Thyroid gland (tissue), 4 donors: ENCODE data around the gene SCYL3.

ENCODE experiments used
- CTCF ChIP-seq, 6 experiments: fragments of 200-600 bp in 3 of 6; fragments of 450-650 bp in 3 of 6; sonication (generic) in 3 of 6; IDR thresholded peaks; one replicate each; pipeline ENCODE4 v1.5.1; 2016 to 2019; ENCODE audit warnings: antibody characterized with exemption in 6 of 6, mild to moderate bottlenecking in 2 of 6, inconsistent platforms in 1 of 6, moderate library complexity in 1 of 6
- POLR2A ChIP-seq, 2 donors: fragments of 450-650 bp; IDR thresholded peaks; one replicate each; pipeline ENCODE4 v1.6.1; 2017; ENCODE audit warnings: antibody characterized with exemption in 2 of 2, mild to moderate bottlenecking in 2 of 2, moderate library complexity in 1 of 2

- TF ChIP-seq CTCF (IDR thresholded peaks at IDR 0.05) = no peak
- TF ChIP-seq POLR2A (IDR thresholded peaks at IDR 0.05) = no peak
These were observed 54.8 kb downstream of the SCYL3 start for GRCh38 chr1:169838942-169839341.
